A549 (cell line): ENCODE data around the gene ATP6V0A1. TPM values are rescaled to one million over a fixed set of nuclear protein-coding genes. Genes with fewer than 3 reads are reported as not detected.

Source experiments
- ATAC-seq, 2 experiments: fragments of 200-7000 bp in 1 of 2; fragments of >200 bp in 1 of 2; cut with Nextera tagmentation in 1 of 2; cut with Tn5 transposase in 1 of 2; 3 replicates each; pipeline versions ENCODE4 v1.8.0 to v1.9.1; 2018 to 2020; ENCODE audit warnings: mild to moderate bottlenecking in 1 of 2, moderate library complexity in 1 of 2
- CTCF ChIA-PET: fragments of 300-600 bp; sonication (Branson Sonifier 250); formaldehyde crosslinking; extraction: SDS; loops from one replicate; lab custom pipeline; 2021; ENCODE audit warnings: antibody characterized with exemption, inconsistent platforms; lab: Yijun Ruan, JAX
- POLR2A ChIA-PET: fragments of 350-600 bp; formaldehyde crosslinking; extraction: SDS; loops from one replicate; lab custom pipeline; 2021; ENCODE audit warnings: antibody characterized with exemption, inconsistent platforms; lab: Yijun Ruan, JAX
- DNase-seq, 2 experiments: peaks; one replicate each; pipeline versions ENCODE4 v3.0.0 to v3.0.0-alpha.2; 2011 to 2016; ENCODE audit warnings: low read depth in 1 of 2, low spot score in 1 of 2
- FAIRE-seq: peaks from 2 replicates; lab custom pipeline; 2011; peaks lifted over from hg19 to GRCh38; lab: Jason Lieb, UNC
- H3K27ac ChIP-seq, 2 experiments: fragments of >200 bp; sonication (Bioruptor Twin); formaldehyde crosslinking; 3 replicates each; pipeline ENCODE4 v1.5.1; 2016 to 2017
- H3K4me1 ChIP-seq: fragments of >200 bp; sonication (Bioruptor Twin); formaldehyde crosslinking; 3 replicates; pipeline ENCODE4 v1.6.1; 2016
- H3K4me2 ChIP-seq: fragments of >200 bp; sonication (Bioruptor Twin); formaldehyde crosslinking; 3 replicates; pipeline ENCODE4 v1.6.1; 2016
- H3K4me3 ChIP-seq: fragments of >200 bp; sonication (Bioruptor Twin); formaldehyde crosslinking; 3 replicates; pipeline ENCODE4 v1.5.1; 2016
- H3K9me3 ChIP-seq: fragments of >200 bp; sonication (Bioruptor Twin); formaldehyde crosslinking; 3 replicates; pipeline ENCODE4 v1.6.1; 2016
- BHLHE40 ChIP-seq: IDR thresholded peaks from 2 replicates; pipeline ENCODE4 v1.6.1; 2012; ENCODE audit warnings: low read depth, low read length, inconsistent platforms
- CBX8 ChIP-seq: fragments of 200-600 bp; sonication (generic); IDR thresholded peaks from 2 replicates; pipeline ENCODE4 v1.6.1; 2016
- CHD2 ChIP-seq: fragments of 150-350 bp; IDR thresholded peaks from 2 replicates; pipeline ENCODE4 v1.6.1; 2014; ENCODE audit warnings: low read length; ENCODE audit not compliant: partially characterized antibody
- CTCF ChIP-seq: fragments of >200 bp; sonication (Bioruptor Twin); formaldehyde crosslinking; IDR thresholded peaks from 3 replicates; pipeline ENCODE4 v1.5.1; 2016
- E2F6 ChIP-seq: IDR thresholded peaks from 2 replicates; pipeline ENCODE4 v1.6.1; 2012; ENCODE audit warnings: low read depth, borderline replicate concordance
- EHF ChIP-seq: fragments of 250-450 bp; sonication (Bioruptor Pico); IDR thresholded peaks from 2 replicates; pipeline ENCODE4 v1.5.0; 2020; ENCODE audit warnings: mild to moderate bottlenecking
- ELK1 ChIP-seq: fragments of 150-350 bp; IDR thresholded peaks from 2 replicates; pipeline ENCODE4 v1.6.1; 2014; ENCODE audit warnings: low read depth, mild to moderate bottlenecking, low read length
- FOSB ChIP-seq: fragments of 250-450 bp; sonication (Bioruptor Pico); IDR thresholded peaks from 2 replicates; pipeline ENCODE4 v1.5.0; 2020; ENCODE audit warnings: mild to moderate bottlenecking, moderate library complexity
- FOSL2 ChIP-seq, 2 experiments: fragments of 450-650 bp in 1 of 2; fragments of >200 bp in 1 of 2; sonication (Bioruptor Twin) in 1 of 2; formaldehyde crosslinking; IDR thresholded peaks; 2 replicates each; pipeline versions ENCODE4 v1.5.0 to v1.6.1; 2016 to 2020; ENCODE audit warnings: mild to moderate bottlenecking in 1 of 2, moderate library complexity in 1 of 2
- HDAC2 ChIP-seq: fragments of 200-600 bp; sonication (generic); IDR thresholded peaks from 2 replicates; pipeline ENCODE4 v1.6.1; 2016
- HES2 ChIP-seq: fragments of >200 bp; sonication (Bioruptor Twin); formaldehyde crosslinking; IDR thresholded peaks from 2 replicates; pipeline ENCODE4 v1.6.1; 2016
- HOXA7 ChIP-seq: fragments of 250-450 bp; sonication (Bioruptor Pico); IDR thresholded peaks from 2 replicates; pipeline ENCODE4 v1.5.0; 2020; ENCODE audit warnings: mild to moderate bottlenecking, moderate library complexity
- HOXB5 ChIP-seq: fragments of 250-450 bp; sonication (Bioruptor Pico); IDR thresholded peaks from 2 replicates; pipeline ENCODE4 v1.5.0; 2020; ENCODE audit warnings: mild to moderate bottlenecking, moderate library complexity
- JUNB ChIP-seq: fragments of >200 bp; sonication (Bioruptor Twin); formaldehyde crosslinking; IDR thresholded peaks from 2 replicates; pipeline ENCODE4 v1.6.1; 2016
- NR3C1 ChIP-seq: fragments of >200 bp; sonication (Bioruptor Twin); formaldehyde crosslinking; IDR thresholded peaks from 3 replicates; pipeline ENCODE4 v1.6.1; 2017
- POLR2A ChIP-seq: IDR thresholded peaks from 2 replicates; pipeline ENCODE4 v1.6.1; 2012; ENCODE audit warnings: mild to moderate bottlenecking, low read length
- REST ChIP-seq: fragments of 200-600 bp; sonication (generic); IDR thresholded peaks from 2 replicates; pipeline ENCODE4 v1.6.1; 2016; ENCODE audit warnings: antibody characterized with exemption, mild to moderate bottlenecking, moderate library complexity
- RFX5 ChIP-seq: fragments of 450-650 bp; IDR thresholded peaks from 2 replicates; pipeline ENCODE4 v1.7.1; 2014; ENCODE audit warnings: antibody characterized with exemption, mild to moderate bottlenecking, moderate library complexity
- SREBF2 ChIP-seq: fragments of 450-650 bp; IDR thresholded peaks from 2 replicates; pipeline ENCODE4 v1.6.1; 2014; ENCODE audit warnings: mild to moderate bottlenecking, moderate library complexity
- WGBS: methylation state at CpG from one replicate; pipeline ENCODE4 v1.1.6; 2017; ENCODE audit errors: missing lambda C conversion rate; 5-methylcytosine and 5-hydroxymethylcytosine counted together
- polyA plus RNA-seq, 4 experiments: library from polyadenylated mRNA; depleted of rRNA in 3 of 4; stranded (reverse); fragments of >200 nt; fragmentation: RNase III in 1 of 4; extraction: RNeasy Plus Mini Kit Qiagen cat#74134 plus additional on column Dnase treatment in 1 of 4; gene quantifications; 2 replicates in 3 of 4; 3 replicates in 1 of 4; pipeline ENCODE4 v1.2.3, GENCODE V29; 2011 to 2017

Gene ATP6V0A1
- polyA plus RNA-seq, 2 of the 4 experiments (the other 2 are of a cell fraction) = 27.3 to 33.7 TPM

- Histone ChIP-seq H3K27ac (peak overlapping the region in 1 of 2 experiments; percentile 80; a peak in 3 of 6 replicates), H3K4me2 (no peak overlapping the region), H3K4me1 (peaks cover 44% of the 10 kb centered on the region), H3K4me3 (no peak overlapping the region), H3K9me3 (no peaks in the 10 kb centered on the region)
- DNase-seq (no peak), FAIRE-seq (no peak), ATAC-seq (no peak)
- ChIA-PET CTCF (interaction anchor here (0.6 to 11.5 kb wide), 77 partner anchors 9 to 562 kb away, joined by 3 to 231 read pairs (median 5); partner anchors contain the start of genes AARSD1, CAVIN1, HSD17B1 and KAT2A), POLR2A (interaction anchor here (0.6 to 1.3 kb wide), 5 partner anchors 8 to 112 kb away, joined by 3 to 11 read pairs (median 4); partner anchors contain the start of genes CAVIN1 and NAGLU)
- WGBS = 79% methylated on average over 6 of the region's 6 CpGs
- TF ChIP-seq HES2 (no peak), CTCF (no peak), E2F6 (no peak), REST (no peak), CBX8 (no peak), JUNB (no peak), SREBF2 (no peak), HOXB5 (CRISPR knock-in tag) (no peak), FOSB (CRISPR knock-in tag) (no peak), RFX5 (no peak), ELK1 (no peak), HOXA7 (no peak), CHD2 (no peak), HDAC2 (no peak)
Measured at GRCh38 chr17:42527932-42528331, 69.3 kb downstream of the ATP6V0A1 start.

GRCh38 chr17:42529061-42529460 is 70.4 kb downstream of the ATP6V0A1 start:
- TF ChIP-seq EHF (no peak), HES2 (no peak), CTCF (no peak), BHLHE40 (no peak), FOSB (CRISPR knock-in tag) (no peak), REST (no peak), NR3C1 (no peak), FOSL2 (IDR thresholded peaks at IDR 0.05) (no peak), FOSL2 (CRISPR knock-in tag; IDR thresholded peaks at IDR 0.05) (no peak), POLR2A (no peak)
- ChIA-PET CTCF (interaction anchor here (0.6 to 11.5 kb wide), 6 partner anchors 13 to 217 kb away, joined by 3 to 231 read pairs (median 70); partner anchors contain the start of gene CAVIN1), POLR2A (no interaction called here)
- no peak for ATAC-seq
- H3K9me3 ChIP-seq = no peaks in the 10 kb centered on the region
- no peak for FAIRE-seq
- H3K4me2 ChIP-seq = no peak overlapping the region
- 93% methylated on average over 3 of the region's 3 CpGs for WGBS
- DNase-seq = no peak
- H3K4me3 ChIP-seq = no peak overlapping the region
- peak overlapping the region in 1 of 2 experiments; percentile 85; a peak in 3 of 6 replicates for H3K27ac ChIP-seq
- H3K4me1 ChIP-seq = peaks cover 44% of the 10 kb centered on the region
